SK-N-SH (cell line): ENCODE results near the gene DXO. TPM values are rescaled to one million over a fixed set of nuclear protein-coding genes. Genes with fewer than 3 reads are reported as not detected.

Experiments
- CTCF ChIA-PET: fragments of 300-600, 350-600 bp; formaldehyde crosslinking; extraction: SDS; loops from one replicate; lab custom pipeline; 2021; lab: Yijun Ruan, JAX
- POLR2A ChIA-PET: fragments of 350-600 bp; sonication (Branson Sonifier 250); formaldehyde crosslinking; extraction: SDS; loops from one replicate; lab custom pipeline; 2020; ENCODE audit warnings: antibody characterized with exemption, inconsistent platforms; lab: Yijun Ruan, JAX
- DNase-seq: peaks from one replicate; pipeline ENCODE4 v3.0.0; 2012
- H2AFZ ChIP-seq: fragments of 200-600 bp; sonication (generic); 2 replicates; pipeline ENCODE4 v1.8.1; 2016; ENCODE audit warnings: antibody characterized with exemption, mild to moderate bottlenecking, low read depth
- H3F3A ChIP-seq: fragments of 200-600 bp; sonication (generic); replicated peaks from 2 replicates; pipeline ENCODE3; 2016; ENCODE audit warnings: antibody characterized with exemption, mild to moderate bottlenecking; ENCODE audit not compliant: insufficient read depth
- H3K27ac ChIP-seq, 2 experiments: fragments of 200-500 bp in 1 of 2; fragments of 200-600 bp in 1 of 2; sonication (Bioruptor generic) in 1 of 2; sonication (generic), shearing (Covaris generic) in 1 of 2; 2 replicates each; pipeline versions ENCODE4 v1.5.1 to v1.6.1; 2014 to 2016; ENCODE audit warnings: low read depth in 2 of 2, inconsistent platforms in 1 of 2, low read length in 1 of 2, mild to moderate bottlenecking in 1 of 2, mixed read lengths in 1 of 2
- H3K27me3 ChIP-seq: fragments of 200-600 bp; sonication (generic), shearing (Covaris generic); 2 replicates; pipeline ENCODE4 v1.6.1; 2016; ENCODE audit warnings: mixed run types; ENCODE audit not compliant: insufficient read depth
- H3K36me3 ChIP-seq, 2 experiments: fragments of 200-500 bp in 1 of 2; fragments of 200-600 bp in 1 of 2; sonication (Bioruptor generic) in 1 of 2; sonication (generic) in 1 of 2; replicated peaks in 1 of 2; 2 replicates each; pipeline versions ENCODE3 to v1.5.1; 2014 to 2016; ENCODE audit warnings: low read length in 1 of 2, mild to moderate bottlenecking in 1 of 2; ENCODE audit not compliant: insufficient read depth in 2 of 2, control insufficient read depth in 1 of 2
- H3K4me1 ChIP-seq, 2 experiments: fragments of 200-500 bp in 1 of 2; fragments of 200-600 bp in 1 of 2; sonication (Bioruptor generic) in 1 of 2; sonication (generic), shearing (Covaris generic) in 1 of 2; 2 replicates each; pipeline versions ENCODE4 v1.5.1 to v1.6.1; 2014 to 2016; ENCODE audit warnings: low read depth in 1 of 2, low read length in 1 of 2, mixed run types in 1 of 2; ENCODE audit not compliant: insufficient read depth in 2 of 2, control insufficient read depth in 1 of 2
- H3K4me2 ChIP-seq: fragments of 200-600 bp; sonication (generic), shearing (Covaris generic); 2 replicates; pipeline ENCODE4 v1.6.1; 2017; ENCODE audit warnings: mixed run types
- H3K4me3 ChIP-seq, 2 experiments: fragments of 200-500 bp in 1 of 2; fragments of 200-600 bp in 1 of 2; sonication (Bioruptor generic) in 1 of 2; sonication (generic), shearing (Covaris generic) in 1 of 2; 2 replicates each; pipeline versions ENCODE4 v1.5.1 to v1.8.1; 2014 to 2016; ENCODE audit warnings: low read depth in 2 of 2, inconsistent platforms in 1 of 2, low read length in 1 of 2, mild to moderate bottlenecking in 1 of 2, mixed read lengths in 1 of 2, moderate library complexity in 1 of 2
- H3K79me2 ChIP-seq: fragments of 200-600 bp; sonication (generic); 2 replicates; pipeline ENCODE4 v1.8.1; 2017; ENCODE audit warnings: mild to moderate bottlenecking; ENCODE audit not compliant: insufficient read depth
- H3K9ac ChIP-seq: fragments of 200-600 bp; sonication (generic); 2 replicates; pipeline ENCODE4 v1.6.1; 2017; ENCODE audit warnings: mixed run types
- H3K9me2 ChIP-seq: fragments of 200-600 bp; sonication (generic); 2 replicates; pipeline ENCODE4 v1.6.1; 2017; ENCODE audit warnings: mixed run types
- H3K9me3 ChIP-seq: fragments of 200-600 bp; sonication (generic); 2 replicates; pipeline ENCODE4 v1.6.1; 2017; ENCODE audit warnings: mixed run types, mild to moderate bottlenecking, moderate library complexity
- H4K20me1 ChIP-seq: fragments of 200-600 bp; sonication (generic); 2 replicates; pipeline ENCODE4 v1.6.1; 2017; ENCODE audit warnings: mild to moderate bottlenecking, mixed run types; ENCODE audit not compliant: insufficient read depth
- CHD2 ChIP-seq: fragments of 150-350 bp; IDR thresholded peaks from 2 replicates; pipeline ENCODE4 v1.6.1; 2018; ENCODE audit warnings: low read length; ENCODE audit not compliant: partially characterized antibody
- ELF1 ChIP-seq: IDR thresholded peaks from 2 replicates; pipeline ENCODE4 v1.4.0; 2012
- GABPA ChIP-seq: IDR thresholded peaks from 2 replicates; pipeline ENCODE4 v1.4.0; 2012; ENCODE audit warnings: low read depth, mild to moderate bottlenecking
- GATA2 ChIP-seq: sonication (generic); formaldehyde crosslinking; IDR thresholded peaks from 2 replicates; pipeline ENCODE4 v1.5.0; 2020; ENCODE audit warnings: mild to moderate bottlenecking, missing genetic modification reagents
- IRF3 ChIP-seq: fragments of 150-350 bp; IDR thresholded peaks from 2 replicates; pipeline ENCODE4 v1.6.1; 2016; ENCODE audit warnings: mild to moderate bottlenecking, low read depth, low read length
- JUND ChIP-seq: IDR thresholded peaks from 2 replicates; pipeline ENCODE4 v1.4.0; 2012
- NFIC ChIP-seq: IDR thresholded peaks from 2 replicates; pipeline ENCODE4 v1.4.0; 2012; ENCODE audit warnings: borderline replicate concordance
- PBX3 ChIP-seq: IDR thresholded peaks from 2 replicates; pipeline ENCODE4; 2012
- POLR2AphosphoS5 ChIP-seq: IDR thresholded peaks from 2 replicates; pipeline ENCODE4 v1.6.1; 2012; ENCODE audit warnings: low read depth, low read length
- RAD21 ChIP-seq: IDR thresholded peaks from 2 replicates; pipeline ENCODE4 v1.6.1; 2012; ENCODE audit warnings: mild to moderate bottlenecking, low read length
- RCOR1 ChIP-seq: fragments of 150-350 bp; IDR thresholded peaks from 2 replicates; pipeline ENCODE4 v1.6.1; 2017; ENCODE audit warnings: antibody characterized with exemption, low read length
- REST ChIP-seq: IDR thresholded peaks from 2 replicates; pipeline ENCODE4 v1.6.1; 2012; ENCODE audit warnings: mild to moderate bottlenecking, low read depth, low read length, moderate library complexity
- SMC3 ChIP-seq: IDR thresholded peaks from 2 replicates; pipeline ENCODE4 v1.6.1; 2012; ENCODE audit warnings: low read depth, low read length, improper control_type of control experiment
- TEAD4 ChIP-seq: IDR thresholded peaks from 2 replicates; pipeline ENCODE4 v1.4.0; 2012; ENCODE audit warnings: mild to moderate bottlenecking, borderline replicate concordance; ENCODE audit not compliant: insufficient read depth
- YY1 ChIP-seq: IDR thresholded peaks from 2 replicates; pipeline ENCODE4 v1.4.0; 2012; ENCODE audit warnings: low read depth, mild to moderate bottlenecking
- WGBS: methylation state at CpG from one replicate; pipeline ENCODE4 v1.1.6; 2017; ENCODE audit warnings: low lambda C conversion rate; 5-methylcytosine and 5-hydroxymethylcytosine counted together
- polyA plus RNA-seq, 3 experiments: library from polyadenylated mRNA; depleted of rRNA; stranded (reverse); fragments of >200 nt; gene quantifications; 2 replicates each; pipeline ENCODE4 v1.2.3, GENCODE V29; 2012

DXO gene
- polyA plus RNA-seq, 1 of the 3 experiments (the other 2 are of a cell fraction) = 25.3 TPM

- H3F3A ChIP-seq = peaks cover 10% of the 10 kb centered on the region
- WGBS = 6% methylated on average over 2 of the region's 18 CpGs
- H3K27ac ChIP-seq = peak overlapping the region; percentile 95 to 97
- peak overlapping the region; percentile 95 for H3K9ac ChIP-seq
- H3K79me2 ChIP-seq = peaks cover 47% of the 10 kb centered on the region
- no peaks in the 10 kb centered on the region for H3K27me3 ChIP-seq
- H3K9me2 ChIP-seq = no peaks in the 10 kb centered on the region
- H3K9me3 ChIP-seq = no peaks in the 10 kb centered on the region
- DNase-seq = peak; percentile 44
- H2AFZ ChIP-seq = no peak overlapping the region
- POLR2A ChIA-PET = interaction anchor here (1.2 to 3.8 kb wide), 4 partner anchors 9 to 18 kb away, joined by 4 to 20 read pairs (median 10); partner anchors contain the start of genes NELFE and SKIC2
- peaks cover 11 to 45% of the 10 kb centered on the region in 2 experiments for H3K36me3 ChIP-seq
- peak overlapping the region; percentile 99 for H3K4me2 ChIP-seq
- H3K4me1 ChIP-seq = peaks cover 5 to 26% of the 10 kb centered on the region in 2 experiments; a peak in 3 of 4 replicates
- H4K20me1 ChIP-seq = no peaks in the 10 kb centered on the region
- H3K4me3 ChIP-seq = peak overlapping the region; percentile 91 to 94
- CTCF ChIA-PET = interaction anchor here (0.8 to 5.2 kb wide), 4 partner anchors 11 to 53 kb away, joined by 3 to 29 read pairs (median 14); partner anchors contain the start of genes NELFE and SKIC2
- TF ChIP-seq NFIC = no peak
- no peak for TF ChIP-seq JUND
- 0 out of 2 replicates have a peak, but pooled peaks have one; percentile 6 for TF ChIP-seq PBX3
Measured at GRCh38 chr6:31970604-31971271, 1.2 kb downstream of the DXO start.

GRCh38 chr6:31969712-31970603 is 2.0 kb downstream of the DXO start:
- ChIA-PET POLR2A (interaction anchor here (3.8 kb wide), 1 partner anchor 11 kb away, joined by 20 read pairs; the partner anchor contains the start of genes NELFE and SKIC2), CTCF (interaction anchor here (0.8 to 5.2 kb wide), 4 partner anchors 11 to 52 kb away, joined by 3 to 29 read pairs (median 14); partner anchors contain the start of genes NELFE and SKIC2)
- Histone ChIP-seq H3K79me2 (peaks cover 42% of the 10 kb centered on the region), H2AFZ (no peak overlapping the region), H3K9me3 (no peaks in the 10 kb centered on the region), H3K36me3 (peaks cover 15 to 52% of the 10 kb centered on the region in 2 experiments), H3K4me2 (peak overlapping the region; percentile 99), H3K9me2 (no peaks in the 10 kb centered on the region), H3K4me3 (peak overlapping the region; percentile 91 to 94), H3K4me1 (peaks cover 5 to 26% of the 10 kb centered on the region in 2 experiments; a peak in 3 of 4 replicates), H3K27me3 (no peaks in the 10 kb centered on the region), H4K20me1 (no peaks in the 10 kb centered on the region), H3K9ac (peak overlapping the region; percentile 95), H3F3A (peaks cover 10% of the 10 kb centered on the region), H3K27ac (peak overlapping the region in 1 of 2 experiments; percentile 15; a peak in 1 of 4 replicates)
- WGBS = 77% methylated on average over 17 of the region's 17 CpGs
- TF ChIP-seq IRF3 (no peak), ELF1 (no peak), PBX3 (no peak), TEAD4 (no peak), POLR2AphosphoS5 (no peak), REST (no peak), CHD2 (no peak), GABPA (no peak), NFIC (no peak), SMC3 (no peak), YY1 (no peak), GATA2 (no peak), RAD21 (no peak), JUND (no peak), RCOR1 (no peak)
- DNase-seq = no peak
